NT2/D1 (cell line): ENCODE data around the gene COPRS.

Source experiments
- DNase-seq: peaks from one replicate; pipeline ENCODE4 v3.0.0-alpha.2; 2011; ENCODE audit warnings: low read depth, low spot score
- H3K27me3 ChIP-seq: 2 replicates; pipeline ENCODE4 v1.6.0; 2011; ENCODE audit warnings: mild to moderate bottlenecking; ENCODE audit not compliant: insufficient read length, insufficient read depth
- H3K36me3 ChIP-seq: 2 replicates; pipeline ENCODE4 v1.6.1; 2011; ENCODE audit warnings: mild to moderate bottlenecking, low read length, mixed read lengths; ENCODE audit not compliant: insufficient read depth, insufficient read length
- H3K4me1 ChIP-seq: 2 replicates; pipeline ENCODE4 v1.5.1; 2011; ENCODE audit not compliant: insufficient read depth, insufficient read length
- H3K4me3 ChIP-seq: 2 replicates; pipeline ENCODE4 v1.5.1; 2011; ENCODE audit warnings: low read depth; ENCODE audit not compliant: insufficient read length
- H3K9ac ChIP-seq: 2 replicates; pipeline ENCODE4 v1.6.0; 2011; ENCODE audit warnings: low read depth; ENCODE audit not compliant: insufficient read length
- H3K9me3 ChIP-seq: 2 replicates; pipeline ENCODE4 v1.5.1; 2011; ENCODE audit warnings: mild to moderate bottlenecking, low read length; ENCODE audit not compliant: insufficient read depth
- SUZ12 ChIP-seq: IDR thresholded peaks from 2 replicates; pipeline ENCODE4 v1.6.1; 2011; ENCODE audit not compliant: insufficient read length, insufficient read depth; ENCODE audit errors: extremely low read depth
- YY1 ChIP-seq: IDR thresholded peaks from 2 replicates; pipeline ENCODE4 v1.6.1; 2011; ENCODE audit not compliant: insufficient read length, insufficient read depth
- ZNF274 ChIP-seq: IDR thresholded peaks from 2 replicates; pipeline ENCODE4 v1.6.1; 2011; ENCODE audit warnings: mild to moderate bottlenecking, low read depth, low read length

The COPRS gene

GRCh38 chr17:31869031-31869430 lies 10.0 kb upstream of the COPRS start:
- no peaks in the 10 kb centered on the region for H3K4me1 ChIP-seq
- H3K9me3 ChIP-seq = no peaks in the 10 kb centered on the region
- peaks cover 69% of the 10 kb centered on the region for H3K36me3 ChIP-seq
- H3K9ac ChIP-seq = no peak overlapping the region
- H3K27me3 ChIP-seq = no peaks in the 10 kb centered on the region
- TF ChIP-seq YY1 (no peak), ZNF274 (no peak), SUZ12 (no peak)
- no peak overlapping the region for H3K4me3 ChIP-seq
- no peak for DNase-seq

GRCh38 chr17:31859487-31860008 lies 504 bp upstream of the COPRS start:
- H3K9me3 ChIP-seq = no peaks in the 10 kb centered on the region
- H3K27me3 ChIP-seq = peaks cover 5% of the 10 kb centered on the region
- H3K4me1 ChIP-seq = peaks cover 3% of the 10 kb centered on the region
- H3K36me3 ChIP-seq = peaks cover 33% of the 10 kb centered on the region
- DNase-seq = no peak
- TF ChIP-seq SUZ12 = no peak
- no peak for TF ChIP-seq ZNF274
- TF ChIP-seq YY1 = no peak
- H3K9ac ChIP-seq = peak overlapping the region; percentile 72
- peak overlapping the region; percentile 24 for H3K4me3 ChIP-seq

DNA sequence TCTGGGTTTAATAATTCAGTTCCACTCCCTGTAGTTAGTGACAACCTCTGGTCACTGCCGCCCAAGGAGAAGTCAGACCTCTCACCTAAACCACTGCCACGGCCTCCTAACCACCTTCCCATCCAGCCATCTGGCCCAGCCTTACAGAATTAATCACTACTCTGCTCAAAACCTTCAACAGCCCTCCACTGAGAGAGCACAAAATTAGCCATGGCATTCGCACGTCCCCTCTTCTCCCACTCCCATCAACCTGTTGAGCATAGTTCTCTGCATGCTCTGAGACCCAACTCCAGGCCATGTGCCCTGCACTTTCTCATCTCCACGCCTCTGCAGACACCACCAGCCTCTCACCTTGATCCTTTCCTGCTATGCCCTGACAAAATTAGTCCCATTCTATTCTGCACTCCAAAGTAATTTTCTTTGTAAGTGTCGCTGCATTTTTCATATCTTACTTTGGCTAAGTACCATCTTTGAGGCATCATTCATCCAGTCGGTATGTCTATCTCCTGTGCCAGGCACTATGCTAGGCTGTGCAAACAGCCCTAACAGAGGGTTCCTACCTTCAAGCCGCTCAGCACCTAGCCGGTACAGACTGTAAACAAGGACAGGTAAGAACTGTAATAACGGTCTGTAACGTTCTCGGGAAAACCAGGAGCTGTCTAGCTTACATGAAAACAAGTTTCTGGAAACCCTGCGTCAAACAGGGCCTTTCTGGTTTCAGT lies 963 bp downstream of the COPRS start:
- no peaks in the 10 kb centered on the region for H3K9me3 ChIP-seq
- DNase-seq = no peak
- no peak for TF ChIP-seq YY1
- no peak for TF ChIP-seq ZNF274
- TF ChIP-seq SUZ12 = no peak
- peaks cover 5% of the 10 kb centered on the region for H3K27me3 ChIP-seq
- H3K36me3 ChIP-seq = peaks cover 21% of the 10 kb centered on the region
- peak overlapping the region; percentile 76 for H3K9ac ChIP-seq
- H3K4me1 ChIP-seq = peaks cover 3% of the 10 kb centered on the region
- peak overlapping the region; percentile 58 for H3K4me3 ChIP-seq

DNA sequence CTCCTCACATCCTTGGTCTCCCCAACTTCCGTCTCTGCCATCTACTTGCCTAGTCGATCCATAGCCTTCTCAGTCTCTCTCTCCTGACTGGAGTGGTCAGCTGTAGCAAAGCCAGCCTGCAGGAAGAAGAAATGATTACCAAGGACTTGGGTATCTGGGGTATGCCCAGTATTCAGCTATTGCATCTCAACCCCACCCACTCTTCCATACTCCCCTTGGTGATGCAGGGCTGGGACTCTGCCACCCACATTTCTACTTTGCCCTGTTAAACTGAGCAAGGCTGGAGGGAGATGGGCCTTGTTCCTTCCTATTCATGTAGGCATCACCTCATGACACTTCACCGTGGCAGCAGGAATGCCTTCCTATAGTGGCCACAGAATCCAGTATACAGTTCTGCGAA lies 2.3 kb downstream of the COPRS start:
- no peak overlapping the region for H3K9ac ChIP-seq

DNA sequence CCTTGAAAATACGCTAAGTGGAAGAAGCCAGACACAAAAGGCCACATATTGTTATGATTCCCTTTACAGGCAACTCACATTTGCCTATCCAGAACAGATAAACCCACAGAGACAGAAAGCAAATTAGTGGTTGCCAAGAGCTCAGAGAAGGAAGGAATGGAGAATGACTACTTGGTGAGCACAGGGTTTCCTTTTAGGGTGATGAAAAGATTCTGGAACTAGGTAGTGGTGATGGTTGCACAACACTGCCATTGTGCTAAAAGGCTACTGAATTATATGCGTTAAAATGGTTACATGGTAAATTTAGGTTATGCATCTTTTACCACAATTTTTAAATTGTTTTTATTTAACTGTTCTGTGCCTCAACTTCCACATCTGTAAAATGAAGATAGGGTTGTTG lies 4.4 kb downstream of the COPRS start:
- Histone ChIP-seq H3K27me3 (peaks cover 5% of the 10 kb centered on the region), H3K4me1 (peaks cover 3% of the 10 kb centered on the region), H3K36me3 (peaks cover 22% of the 10 kb centered on the region), H3K9me3 (no peaks in the 10 kb centered on the region), H3K9ac (no peak overlapping the region), H3K4me3 (no peak overlapping the region)
- no peak for TF ChIP-seq YY1
- no peak for TF ChIP-seq SUZ12
- no peak for TF ChIP-seq ZNF274
- DNase-seq = no peak

More for the DNA sequence above, 2.3 kb downstream of the COPRS start:
- Histone ChIP-seq H3K9me3 (no peaks in the 10 kb centered on the region), H3K4me1 (peaks cover 3% of the 10 kb centered on the region), H3K4me3 (no peak overlapping the region), H3K27me3 (peaks cover 5% of the 10 kb centered on the region), H3K36me3 (peaks cover 23% of the 10 kb centered on the region)
- TF ChIP-seq ZNF274 (no peak), YY1 (no peak), SUZ12 (no peak)
- no peak for DNase-seq

- H3K4me3 ChIP-seq = no peak overlapping the region
- no peaks in the 10 kb centered on the region for H3K9me3 ChIP-seq
- no peak for TF ChIP-seq YY1
- no peak for TF ChIP-seq SUZ12
- peaks cover 5% of the 10 kb centered on the region for H3K27me3 ChIP-seq
- no peak for DNase-seq
- H3K4me1 ChIP-seq = peaks cover 3% of the 10 kb centered on the region
- H3K9ac ChIP-seq = no peak overlapping the region
- peaks cover 22% of the 10 kb centered on the region for H3K36me3 ChIP-seq
Measured at GRCh38 chr17:31853911-31854470, 5.1 kb downstream of the COPRS start.

DNA sequence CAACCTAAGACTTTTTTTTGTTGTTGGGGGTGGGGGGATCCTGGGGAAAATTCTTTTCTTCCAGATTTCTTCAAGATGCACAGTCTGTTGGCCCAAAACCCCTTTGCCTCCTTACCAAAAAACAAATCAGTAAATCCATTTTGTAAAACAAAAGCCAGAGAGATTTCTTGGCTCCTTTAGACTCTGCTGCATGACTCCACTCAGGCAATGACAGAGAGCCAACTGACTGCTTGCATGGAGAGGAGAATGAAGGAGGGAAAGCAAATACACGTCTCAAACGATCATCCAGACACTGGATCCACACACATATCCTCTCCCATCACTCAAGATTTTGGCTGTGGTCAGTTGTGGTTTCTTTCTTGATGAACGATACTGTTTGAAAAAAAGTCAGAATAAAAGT lies 13.8 kb downstream of the COPRS start:
- Histone ChIP-seq H3K4me3 (no peak overlapping the region), H3K27me3 (peaks cover 11% of the 10 kb centered on the region), H3K9me3 (no peaks in the 10 kb centered on the region), H3K9ac (no peak overlapping the region), H3K4me1 (no peaks in the 10 kb centered on the region), H3K36me3 (no peaks in the 10 kb centered on the region)
- no peak for DNase-seq
- no peak for TF ChIP-seq SUZ12
- no peak for TF ChIP-seq YY1
- no peak for TF ChIP-seq ZNF274
